HPDE6-E6E7 (cell line): ENCODE data around the gene NEU2.
"Not testable (repeated sequence)": the region's sequence is repeated elsewhere in the genome, so short reads cannot be mapped to it uniquely, and the experiment has no call there.

Source experiments
- DNase-seq: peaks from one replicate; pipeline ENCODE4 v3.0.0; 2011; ENCODE audit warnings: missing footprints; ENCODE audit errors: extremely low spot score

The NEU2 gene

GRCh38 chr2:233056961-233057605, 24.6 kb downstream of the NEU2 start:
- DNase-seq: no peak

DNA sequence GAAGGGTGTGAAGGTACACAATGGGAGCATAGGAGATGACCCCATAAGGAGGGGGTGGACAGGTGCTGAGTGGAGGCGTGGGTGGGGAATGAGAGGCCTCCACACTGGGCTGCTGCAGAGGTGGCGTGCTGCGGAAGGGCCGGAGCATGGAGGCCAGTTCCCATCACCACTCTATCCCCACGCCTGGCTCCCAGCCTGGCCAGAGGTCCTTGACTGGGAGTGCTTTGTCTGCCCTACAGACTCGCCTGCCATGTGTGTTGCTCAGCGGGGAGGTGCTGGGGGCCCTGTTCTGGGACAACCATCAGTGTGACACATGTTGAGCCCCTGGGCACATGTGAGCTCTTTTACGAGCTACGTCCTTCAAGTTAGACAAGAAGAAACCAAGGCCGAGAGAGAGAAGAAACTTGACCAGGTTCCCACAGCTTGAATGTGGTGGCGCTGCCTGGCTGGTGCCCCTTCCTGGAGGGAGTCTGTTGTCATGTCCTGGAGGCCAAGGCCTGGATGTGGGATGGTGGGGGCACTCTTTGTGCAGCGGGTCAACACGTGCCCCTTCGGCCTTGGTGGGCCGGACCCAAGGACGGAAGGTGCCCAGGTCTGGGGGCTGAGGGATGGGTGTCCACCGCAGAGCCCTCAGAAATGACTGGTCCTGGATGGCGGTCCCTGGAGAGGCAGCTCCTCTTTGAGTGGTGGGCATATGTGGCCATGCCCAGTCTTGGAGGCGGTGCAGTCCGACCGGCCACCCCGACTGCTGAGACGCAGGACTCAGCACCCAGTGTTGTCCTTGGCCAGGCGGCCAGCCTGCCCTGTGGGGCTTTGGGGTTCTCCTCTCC, 26.5 kb downstream of the NEU2 start:
- DNase-seq: no peak

GRCh38 chr2:233059547-233059796, 27.0 kb downstream of the NEU2 start:
- no peak for DNase-seq

DNA sequence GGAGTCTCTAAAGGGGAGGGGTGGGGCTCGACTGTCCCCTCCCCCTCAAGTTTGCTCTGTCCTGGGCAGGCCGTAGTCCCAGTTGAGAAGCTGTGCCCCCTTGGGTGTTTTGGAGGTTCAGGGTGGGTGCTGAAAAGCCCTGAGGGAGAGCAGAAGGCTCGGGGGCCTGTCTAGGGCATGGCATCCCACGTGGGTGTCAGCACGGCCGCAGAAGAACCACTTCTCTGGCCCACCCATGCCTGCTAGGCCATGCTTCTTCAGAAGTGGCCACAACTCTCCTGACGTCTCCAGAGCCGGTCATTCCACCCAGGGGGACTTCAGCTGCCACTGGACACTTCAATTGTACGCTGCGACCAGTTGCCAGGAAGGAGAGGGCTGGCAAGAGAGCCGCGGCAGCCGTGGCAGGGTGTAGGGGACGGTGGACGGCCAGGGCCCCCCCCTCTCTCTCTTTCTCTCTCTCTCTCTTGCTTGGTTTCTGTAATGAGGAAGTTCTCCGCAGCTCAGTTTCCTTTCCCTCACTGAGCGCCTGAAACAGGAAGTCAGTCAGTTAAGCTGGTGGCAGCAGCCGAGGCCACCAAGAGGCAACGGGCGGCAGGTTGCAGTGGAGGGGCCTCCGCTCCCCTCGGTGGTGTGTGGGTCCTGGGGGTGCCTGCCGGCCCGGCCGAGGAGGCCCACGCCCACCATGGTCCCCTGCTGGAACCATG, 27.5 kb downstream of the NEU2 start, which contains the start of gene INPP5D:
Gene INPP5D (plus strand): TSS at position 546 of the 704 bp plus-strand sequence. CDS start 137 bp downstream, at position 683.
- DNase-seq: no peak

DNA sequence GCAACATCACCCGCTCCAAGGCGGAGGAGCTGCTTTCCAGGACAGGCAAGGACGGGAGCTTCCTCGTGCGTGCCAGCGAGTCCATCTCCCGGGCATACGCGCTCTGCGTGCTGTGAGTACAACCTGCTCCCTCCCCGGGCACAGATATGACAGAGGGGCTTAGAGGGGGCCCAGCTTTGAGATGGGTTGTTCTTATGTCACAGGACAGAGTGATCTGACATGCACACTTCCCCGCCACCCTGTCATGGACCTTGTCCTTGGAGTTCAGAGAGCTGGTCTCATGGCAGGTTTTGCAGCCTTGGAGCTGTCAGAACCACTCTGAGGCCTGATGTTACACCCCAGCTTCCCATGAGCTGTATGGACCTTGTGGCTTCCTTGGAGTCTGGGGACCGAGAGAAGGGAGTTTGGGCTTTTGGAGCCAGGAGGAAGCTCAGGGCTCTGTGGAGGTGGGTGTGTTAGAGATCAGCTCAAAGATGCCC, 28.1 kb downstream of the NEU2 start:
- no peak for DNase-seq

GRCh38 chr2:233060980-233061590, 28.6 kb downstream of the NEU2 start:
- DNase-seq: no peak

DNA sequence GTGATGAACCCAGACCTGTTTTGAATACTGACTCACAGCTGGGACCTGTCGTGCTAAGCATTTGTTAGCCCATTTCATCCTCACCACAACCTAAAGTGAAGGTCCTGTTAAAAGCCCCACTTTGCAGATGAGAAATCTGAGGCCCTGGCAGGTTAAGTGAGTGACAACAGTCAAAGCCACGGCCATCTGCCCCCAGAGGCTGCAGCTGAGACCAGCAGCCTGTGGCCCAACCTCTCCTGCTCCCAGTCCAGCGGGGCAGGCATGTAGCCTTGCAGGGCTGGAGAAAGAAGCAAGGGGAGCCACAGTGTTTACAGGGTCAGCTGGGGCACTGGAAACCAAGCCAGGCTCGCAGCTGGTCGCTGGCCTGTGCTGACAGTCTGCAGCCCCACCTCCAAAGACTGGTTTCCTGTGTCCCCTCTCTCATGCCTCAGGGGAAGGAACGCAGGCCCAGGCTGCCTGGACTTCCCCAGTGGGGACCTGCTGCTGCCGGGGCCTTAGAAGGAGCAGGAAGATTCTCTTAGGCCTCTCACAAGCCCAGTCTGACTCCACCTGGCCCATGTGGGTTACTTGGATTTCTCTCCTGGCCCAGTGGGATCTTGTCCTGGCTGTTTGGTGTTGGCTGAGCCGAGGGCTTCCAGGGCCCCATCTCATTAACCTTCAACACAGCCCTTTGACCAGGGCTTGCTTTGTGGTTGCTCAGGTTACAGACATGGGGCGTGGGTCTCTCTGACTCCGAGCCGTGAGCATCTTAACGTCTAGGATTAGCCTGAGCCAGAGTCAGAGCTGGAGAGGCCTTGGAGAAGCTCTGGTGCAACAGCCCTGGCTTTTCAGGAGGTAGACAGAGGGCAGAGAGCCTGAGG, 29.3 kb downstream of the NEU2 start:
- DNase-seq: no peak

- no peak for DNase-seq
These were observed 30.0 kb downstream of the NEU2 start for GRCh38 chr2:233062451-233062850.

GRCh38 chr2:233062946-233063268, 30.4 kb downstream of the NEU2 start:
- no peak for DNase-seq

- DNase-seq: no peak
These were observed 30.9 kb downstream of the NEU2 start for GRCh38 chr2:233063269-233063975.

- DNase-seq: no peak
These were observed 31.5 kb downstream of the NEU2 start for GRCh38 chr2:233063976-233064411.

DNA sequence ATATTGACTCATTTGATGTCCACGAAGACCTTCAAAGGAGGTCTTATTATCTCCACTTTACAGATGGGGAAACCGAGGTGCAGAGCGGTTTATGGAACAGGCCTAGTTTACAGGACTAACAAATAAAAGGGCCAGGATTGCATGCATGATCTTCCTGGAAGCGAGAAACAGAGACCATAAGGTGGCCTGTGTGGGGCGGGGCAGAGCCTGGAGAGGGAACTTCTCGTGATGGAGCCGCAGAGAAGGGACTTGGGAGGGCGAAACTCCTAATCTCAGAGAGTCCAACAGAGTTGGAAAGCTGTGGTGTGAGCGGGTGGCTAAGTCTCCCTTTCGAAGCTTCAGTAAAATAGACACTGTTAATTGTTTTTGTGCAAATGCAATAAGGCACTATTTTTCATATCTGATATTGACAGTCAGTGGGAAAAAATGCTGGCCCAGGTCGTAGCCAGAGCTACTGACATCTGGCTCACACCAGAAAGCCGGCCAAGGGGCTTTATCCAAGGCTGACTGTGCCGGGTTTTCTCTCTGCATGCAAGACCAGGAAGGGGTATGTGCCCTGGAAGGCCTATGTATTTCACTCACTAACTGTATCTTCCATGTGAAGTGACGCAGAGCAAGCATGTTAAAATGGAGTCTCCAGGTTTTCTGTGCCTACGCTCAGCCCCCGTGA, 32.2 kb downstream of the NEU2 start:
- no peak for DNase-seq

- not testable (repeated sequence) for DNase-seq
These were observed 32.7 kb downstream of the NEU2 start for GRCh38 chr2:233065200-233065589.

DNA sequence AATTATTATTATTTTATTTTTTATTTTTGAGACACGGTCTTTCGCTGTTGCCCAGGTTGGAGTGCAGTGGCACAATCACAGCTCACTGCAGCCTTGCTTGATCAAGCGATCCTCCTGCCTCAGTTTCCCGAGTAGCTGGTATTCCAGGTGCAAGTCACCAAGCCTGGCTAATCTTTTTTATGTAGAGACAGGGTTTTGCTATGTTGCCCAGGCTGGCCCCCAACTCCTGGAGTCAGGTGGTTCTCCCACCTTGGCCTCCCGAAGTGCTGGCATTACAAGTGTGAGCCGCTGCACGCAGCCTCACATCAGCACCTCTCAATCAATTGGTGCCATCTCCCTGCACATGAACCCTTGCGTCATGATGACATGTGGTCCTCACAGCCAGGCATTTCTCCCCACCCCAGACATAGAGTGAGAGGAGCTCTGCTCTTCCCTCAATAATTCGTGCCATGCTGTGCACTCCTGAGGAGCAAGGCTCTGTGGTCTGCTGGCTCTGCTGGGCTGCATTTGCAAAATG, 33.5 kb downstream of the NEU2 start:
- no peak for DNase-seq

GRCh38 chr2:233068762-233069418, 36.4 kb downstream of the NEU2 start:
- no peak for DNase-seq

- no peak for DNase-seq
These were observed 40.4 kb downstream of the NEU2 start for GRCh38 chr2:233072838-233073237.

GRCh38 chr2:233074106-233074505, 41.6 kb downstream of the NEU2 start:
- no peak for DNase-seq

DNA sequence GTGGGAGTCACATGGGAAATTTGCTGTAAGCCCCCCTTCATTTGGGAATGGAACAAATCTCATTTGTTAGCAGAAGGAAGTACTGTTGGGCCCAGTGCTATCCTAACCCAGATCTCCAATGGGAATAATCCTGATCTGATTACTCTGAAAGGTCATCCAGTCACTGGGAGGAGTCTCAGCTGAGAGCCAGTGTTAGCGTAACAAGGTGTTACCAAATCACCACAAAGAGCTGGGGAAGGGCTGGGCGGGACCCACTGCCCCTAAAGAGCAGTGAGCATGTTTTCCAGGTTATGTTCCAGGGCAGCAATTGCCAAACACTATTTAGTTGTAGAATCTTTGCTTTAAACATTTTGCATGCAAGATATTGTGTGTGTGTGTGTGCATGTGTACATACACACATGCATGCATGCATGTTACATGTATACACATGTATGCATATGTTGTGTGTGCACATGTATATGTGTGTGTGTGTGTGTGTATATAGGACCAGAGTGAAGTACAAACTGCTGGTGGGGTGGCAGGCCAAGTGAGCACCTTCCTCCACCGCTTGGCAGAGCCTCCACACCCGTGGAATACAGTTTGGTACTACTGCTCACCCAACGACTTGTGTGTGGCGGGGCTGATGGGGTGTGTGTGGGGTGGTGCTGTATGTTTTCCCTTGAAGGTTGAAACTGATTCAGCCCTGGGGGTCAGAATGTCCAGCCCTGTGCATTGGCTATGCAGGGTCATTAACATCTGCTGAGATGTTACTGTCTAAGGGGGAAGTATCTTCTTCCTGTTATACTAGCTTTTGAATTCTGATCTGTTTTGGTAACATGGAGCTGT, 42.9 kb downstream of the NEU2 start:
- DNase-seq: no peak

DNA sequence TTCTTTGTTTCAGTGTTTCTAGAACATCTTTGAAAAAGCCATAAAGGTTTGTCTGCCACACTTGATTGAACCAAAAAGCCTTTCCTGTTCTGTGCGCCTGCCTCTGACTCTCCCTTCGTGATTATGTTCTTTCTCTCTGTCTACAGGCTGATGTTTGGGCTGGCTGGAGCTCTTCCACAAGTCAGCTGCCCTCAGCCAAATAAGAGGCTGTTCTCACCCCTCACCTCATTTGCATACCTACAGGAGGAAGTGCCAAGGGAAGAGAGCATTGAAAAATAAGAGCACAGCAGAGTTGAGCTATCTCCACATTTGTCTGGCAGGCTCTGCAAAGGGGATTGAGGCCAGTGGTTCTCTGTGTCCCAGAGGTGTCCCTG, 43.5 kb downstream of the NEU2 start:
- no peak for DNase-seq
